ENCODE measurements around the gene SORL1.
A peak's percentile ranks its signal among the peaks of the same experiment; 100 is the strongest.
"Not testable (repeated sequence)": the region's sequence is repeated elsewhere in the genome, so short reads cannot be mapped to it uniquely, and the experiment has no call there.

Gene SORL1

DNA sequence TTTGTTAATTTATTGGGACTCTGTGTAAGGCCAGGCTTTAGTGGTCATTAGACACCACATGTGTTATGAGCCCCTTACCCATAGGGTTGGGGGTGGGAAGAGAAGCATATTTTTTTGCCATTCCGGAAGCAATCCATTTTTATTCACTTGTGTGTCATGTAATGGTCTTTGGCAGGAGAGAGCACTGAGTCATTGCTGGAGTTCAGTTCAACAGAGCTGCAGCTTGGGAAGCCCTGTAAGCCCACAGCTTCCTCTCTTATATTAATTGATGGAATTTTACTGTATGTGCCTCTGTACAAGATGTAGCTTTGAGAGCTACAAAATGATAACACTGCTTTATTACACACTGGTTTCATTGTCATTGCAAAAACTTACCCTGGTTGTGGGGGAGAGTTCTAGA lies 177.9 kb downstream of the SORL1 start:
- peak; percentile 79 for DNase-seq (ENCODE audit: low read depth)
- H3K4me3 ChIP-seq (ENCODE audit: control insufficient read depth, low read depth, low read length) = no peak overlapping the region
- no peak for TF ChIP-seq CTCF (conservative IDR thresholded peaks at IDR 0.05; ENCODE audit: control insufficient read depth, insufficient read depth, low read depth, low read length)

- no peak for DNase-seq (ENCODE audit: low read depth)
- no peak for TF ChIP-seq CTCF (conservative IDR thresholded peaks at IDR 0.05; ENCODE audit: control insufficient read depth, insufficient read depth, low read depth, low read length)
- no peak overlapping the region for H3K4me3 ChIP-seq (ENCODE audit: control insufficient read depth, low read depth, low read length)
These were observed 179.3 kb downstream of the SORL1 start for GRCh38 chr11:121631456-121631855.

GRCh38 chr11:121634273-121634672 lies 182.2 kb downstream of the SORL1 start:
- no peak overlapping the region for H3K4me3 ChIP-seq (ENCODE audit: control insufficient read depth, low read depth, low read length)
- TF ChIP-seq CTCF (conservative IDR thresholded peaks at IDR 0.05; ENCODE audit: control insufficient read depth, insufficient read depth, low read depth, low read length) = no peak
- DNase-seq (ENCODE audit: low read depth) = no peak

GRCh38 chr11:121634889-121635288 lies 182.8 kb downstream of the SORL1 start:
- no peak overlapping the region for H3K4me3 ChIP-seq (ENCODE audit: control insufficient read depth, low read depth, low read length)
- no peak for TF ChIP-seq CTCF (conservative IDR thresholded peaks at IDR 0.05; ENCODE audit: control insufficient read depth, insufficient read depth, low read depth, low read length)
- DNase-seq (ENCODE audit: low read depth) = peak; percentile 97

GRCh38 chr11:121636081-121636799 lies 184.1 kb downstream of the SORL1 start:
- H3K4me3 ChIP-seq (ENCODE audit: control insufficient read depth, low read depth, low read length) = no peak overlapping the region
- TF ChIP-seq CTCF (conservative IDR thresholded peaks at IDR 0.05; ENCODE audit: control insufficient read depth, insufficient read depth, low read depth, low read length) = no peak
- DNase-seq (ENCODE audit: low read depth) = no peak

- TF ChIP-seq CTCF (conservative IDR thresholded peaks at IDR 0.05; ENCODE audit: control insufficient read depth, insufficient read depth, low read depth, low read length) = no peak
- DNase-seq (ENCODE audit: low read depth) = no peak
- H3K4me3 ChIP-seq (ENCODE audit: control insufficient read depth, low read depth, low read length) = no peak overlapping the region
These were observed 184.7 kb downstream of the SORL1 start for GRCh38 chr11:121636800-121637176.

GRCh38 chr11:121637587-121637986 lies 185.5 kb downstream of the SORL1 start:
- not testable (repeated sequence) for H3K4me3 ChIP-seq (ENCODE audit: control insufficient read depth, low read depth, low read length); DNase-seq (ENCODE audit: low read depth)

Data from fibroblast of mammary gland (primary cell).